Liver (tissue), 9 donors: ENCODE measurements around the gene SRC. TPM values are rescaled to one million over a fixed set of nuclear protein-coding genes. Genes with fewer than 3 reads are reported as not detected.

ENCODE experiments used
- DNase-seq: peaks from one replicate; pipeline ENCODE4 v3.0.0-alpha.2; 2017; ENCODE audit warnings: low spot score
- H3K27ac ChIP-seq, 2 donors: one replicate each; pipeline ENCODE4 v1.7.0; 2013; ENCODE audit warnings: inconsistent platforms in 2 of 2, low read length in 2 of 2, control low read depth in 1 of 2, low read depth in 1 of 2, mild to moderate bottlenecking in 1 of 2
- H3K27me3 ChIP-seq, 4 donors: one replicate each; pipeline versions ENCODE4 v1.6.1 to v1.7.0; 2013; ENCODE audit warnings: low read length in 3 of 4, inconsistent platforms in 1 of 4, mild to moderate bottlenecking in 1 of 4, moderate library complexity in 1 of 4; ENCODE audit not compliant: control insufficient read depth in 4 of 4, insufficient read depth in 4 of 4
- H3K36me3 ChIP-seq, 4 donors: one replicate each; pipeline versions ENCODE4 v1.6.1 to v1.7.0; 2013; ENCODE audit warnings: low read length in 3 of 4, mild to moderate bottlenecking in 3 of 4, low read depth in 1 of 4, moderate library complexity in 1 of 4; ENCODE audit not compliant: control insufficient read depth in 4 of 4, insufficient read depth in 3 of 4
- H3K4me1 ChIP-seq, 4 donors: one replicate each; pipeline versions ENCODE4 v1.6.1 to v1.7.0; 2013; ENCODE audit warnings: low read length in 3 of 4, mild to moderate bottlenecking in 3 of 4, moderate library complexity in 1 of 4; ENCODE audit not compliant: control insufficient read depth in 4 of 4, insufficient read depth in 4 of 4
- H3K4me3 ChIP-seq, 3 donors: one replicate each; pipeline versions ENCODE4 v1.6.1 to v1.7.0; 2013; ENCODE audit warnings: low read length in 3 of 3, control low read depth in 1 of 3, low read depth in 1 of 3, mild to moderate bottlenecking in 1 of 3
- H3K9ac ChIP-seq, 2 donors: one replicate each; pipeline ENCODE4 v1.7.0; 2013; ENCODE audit warnings: low read length in 2 of 2, mild to moderate bottlenecking in 2 of 2, moderate library complexity in 2 of 2, control low read depth in 1 of 2, low read depth in 1 of 2
- H3K9me3 ChIP-seq, 4 donors: one replicate each; pipeline versions ENCODE4 v1.6.1 to v1.7.0; 2013; ENCODE audit warnings: low read length in 3 of 4; ENCODE audit not compliant: control insufficient read depth in 4 of 4
- EGR1 ChIP-seq, 2 donors: IDR thresholded peaks; 2 replicates each; pipeline ENCODE4 v1.6.1; 2016 to 2018; ENCODE audit warnings: antibody characterized with exemption in 2 of 2, low read depth in 2 of 2
- FOXA1 ChIP-seq: IDR thresholded peaks from 2 replicates; pipeline ENCODE4 v1.6.1; 2016; ENCODE audit warnings: antibody characterized with exemption
- FOXA2 ChIP-seq: IDR thresholded peaks from 2 replicates; pipeline ENCODE4 v1.6.1; 2016; ENCODE audit warnings: antibody characterized with exemption
- GABPA ChIP-seq, 2 donors: IDR thresholded peaks in 1 of 2; conservative IDR thresholded peaks in 1 of 2; 2 replicates each; pipeline ENCODE4 v1.6.1; 2016; ENCODE audit warnings: antibody characterized with exemption in 2 of 2, mild to moderate bottlenecking in 1 of 2, moderate library complexity in 1 of 2
- HNF4A ChIP-seq, 2 donors: conservative IDR thresholded peaks; 2 replicates each; pipeline ENCODE4 v1.6.1; 2016; ENCODE audit warnings: antibody characterized with exemption in 2 of 2, mild to moderate bottlenecking in 2 of 2
- HNF4G ChIP-seq: IDR thresholded peaks from 2 replicates; pipeline ENCODE4 v1.6.1; 2016; ENCODE audit warnings: antibody characterized with exemption
- JUND ChIP-seq, 2 donors: IDR thresholded peaks; 2 replicates each; pipeline ENCODE4 v1.6.1; 2016; ENCODE audit warnings: antibody characterized with exemption in 2 of 2
- NR2F2 ChIP-seq: IDR thresholded peaks from 2 replicates; pipeline ENCODE4 v1.6.1; 2016; ENCODE audit warnings: antibody characterized with exemption
- RAD21 ChIP-seq, 2 donors: IDR thresholded peaks; 2 replicates each; pipeline ENCODE4 v1.6.1; 2016; ENCODE audit warnings: antibody characterized with exemption in 2 of 2, mild to moderate bottlenecking in 2 of 2
- RXRA ChIP-seq, 2 donors: IDR thresholded peaks; 2 replicates each; pipeline ENCODE4 v1.6.1; 2017 to 2018; ENCODE audit warnings: antibody characterized with exemption in 2 of 2, mild to moderate bottlenecking in 1 of 2
- SP1 ChIP-seq: IDR thresholded peaks from 2 replicates; pipeline ENCODE4 v1.6.1; 2018; ENCODE audit warnings: antibody characterized with exemption, mild to moderate bottlenecking
- TAF1 ChIP-seq: conservative IDR thresholded peaks from 2 replicates; pipeline ENCODE4 v1.6.1; 2016; ENCODE audit warnings: antibody characterized with exemption, mild to moderate bottlenecking
- YY1 ChIP-seq: IDR thresholded peaks from 2 replicates; pipeline ENCODE4 v1.6.1; 2016; ENCODE audit warnings: antibody characterized with exemption, mild to moderate bottlenecking
- WGBS: extraction: QIAGEN DNeasy Blood & Tissue Kit; methylation state at CpG from one replicate; pipeline ENCODE4 v1.1.7; 2013; 5-methylcytosine and 5-hydroxymethylcytosine counted together
- polyA plus RNA-seq, 2 donors: library from polyadenylated mRNA; stranded (reverse) in 1 of 2; unstranded in 1 of 2; fragments of 200-250 nt in 1 of 2; fragments of >200 nt in 1 of 2; fragmentation: Nextera tagmentation in 1 of 2; extraction: Ambion mirVana in 1 of 2; gene quantifications; one replicate each; pipeline versions ENCODE4 v1.2.1 to v1.2.3, GENCODE V29; 2013 to 2015
- total RNA-seq, 2 donors: library from RNA; depleted of rRNA; stranded (reverse); fragments of >200 nt; gene quantifications; one replicate each; pipeline ENCODE4 v1.2.3, GENCODE V29; 2014
- TF ChIP-seq, protein P1 (sequence below): IDR thresholded peaks from 2 replicates; pipeline ENCODE4 v1.6.1; 2016; ENCODE audit warnings: antibody characterized with exemption
- TF ChIP-seq, protein P2 (sequence below): fragments of 150-350 bp; IDR thresholded peaks from 2 replicates; pipeline ENCODE4 v1.5.1; 2017; ENCODE audit warnings: improper control_type of control experiment, low read depth, low read length; ENCODE audit not compliant: missing input control
- TF ChIP-seq, protein P3 (sequence below): IDR thresholded peaks from 2 replicates; pipeline ENCODE4 v1.6.1; 2016; ENCODE audit warnings: antibody characterized with exemption
- TF ChIP-seq, protein P4 (sequence below): IDR thresholded peaks from 2 replicates; pipeline ENCODE4 v1.6.1; 2016; ENCODE audit warnings: antibody characterized with exemption, mild to moderate bottlenecking
- TF ChIP-seq, protein P5 (sequence below): IDR thresholded peaks from 2 replicates; pipeline ENCODE4 v1.6.1; 2016; ENCODE audit warnings: antibody characterized with exemption
- donor health status: healthy.
- donor health status: healthy.
- donor health status: healthy.
- donor health status: healthy.
- donor health status: healthy.

SRC gene
- total and polyA plus RNA-seq, 4 donors: 3.3 to 21.2 (median 5.4) TPM

DNA sequence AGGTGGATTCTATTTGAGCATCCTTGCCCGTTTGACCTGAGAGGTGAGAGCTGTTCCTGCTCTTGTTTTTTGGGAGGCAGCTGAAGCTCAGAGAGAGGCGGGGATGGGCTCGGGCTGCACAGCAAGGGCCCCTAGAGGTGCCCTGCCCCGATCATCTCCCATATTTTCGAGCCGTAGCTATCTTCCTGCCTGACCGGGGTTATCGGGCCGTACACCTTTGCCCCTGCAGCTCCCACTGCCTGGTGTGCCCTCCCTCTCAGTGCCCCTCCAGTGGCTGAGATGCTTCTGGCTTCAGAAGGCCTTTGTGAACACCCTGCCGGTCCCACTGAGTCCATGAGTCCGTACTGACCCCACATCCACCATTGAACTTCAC, 6.7 kb downstream of the SRC start:
- WGBS: 92% methylated on average over 11 of the region's 11 CpGs
- Histone ChIP-seq H3K9ac (no peak overlapping the region), H3K4me1 (peaks cover 0 to 3% (median 1%) of the 10 kb centered on the region in 4 donors), H3K36me3 (no peaks in the 10 kb centered on the region), H3K27ac (no peak overlapping the region), H3K27me3 (no peaks in the 10 kb centered on the region), H3K9me3 (no peaks in the 10 kb centered on the region), H3K4me3 (no peak overlapping the region)
- TF ChIP-seq FOXA1: no peak
- no peak for TF ChIP-seq EGR1 (IDR thresholded peaks at IDR 0.05; ENCODE audit: low read depth in 2 of 2)
- TF ChIP-seq HNF4A (conservative IDR thresholded peaks at IDR 0.05): no peak
- no peak for TF ChIP-seq YY1
- TF ChIP-seq, protein P1, sequence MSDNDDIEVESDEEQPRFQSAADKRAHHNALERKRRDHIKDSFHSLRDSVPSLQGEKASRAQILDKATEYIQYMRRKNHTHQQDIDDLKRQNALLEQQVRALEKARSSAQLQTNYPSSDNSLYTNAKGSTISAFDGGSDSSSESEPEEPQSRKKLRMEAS: no peak
- no peak for TF ChIP-seq SP1
- TF ChIP-seq GABPA (IDR thresholded peaks at IDR 0.05 in 1 of 2, conservative IDR thresholded peaks at IDR 0.05 in 1 of 2): no peak
- no peak for TF ChIP-seq JUND (IDR thresholded peaks at IDR 0.05)
- TF ChIP-seq NR2F2: no peak
- TF ChIP-seq, protein P2, sequence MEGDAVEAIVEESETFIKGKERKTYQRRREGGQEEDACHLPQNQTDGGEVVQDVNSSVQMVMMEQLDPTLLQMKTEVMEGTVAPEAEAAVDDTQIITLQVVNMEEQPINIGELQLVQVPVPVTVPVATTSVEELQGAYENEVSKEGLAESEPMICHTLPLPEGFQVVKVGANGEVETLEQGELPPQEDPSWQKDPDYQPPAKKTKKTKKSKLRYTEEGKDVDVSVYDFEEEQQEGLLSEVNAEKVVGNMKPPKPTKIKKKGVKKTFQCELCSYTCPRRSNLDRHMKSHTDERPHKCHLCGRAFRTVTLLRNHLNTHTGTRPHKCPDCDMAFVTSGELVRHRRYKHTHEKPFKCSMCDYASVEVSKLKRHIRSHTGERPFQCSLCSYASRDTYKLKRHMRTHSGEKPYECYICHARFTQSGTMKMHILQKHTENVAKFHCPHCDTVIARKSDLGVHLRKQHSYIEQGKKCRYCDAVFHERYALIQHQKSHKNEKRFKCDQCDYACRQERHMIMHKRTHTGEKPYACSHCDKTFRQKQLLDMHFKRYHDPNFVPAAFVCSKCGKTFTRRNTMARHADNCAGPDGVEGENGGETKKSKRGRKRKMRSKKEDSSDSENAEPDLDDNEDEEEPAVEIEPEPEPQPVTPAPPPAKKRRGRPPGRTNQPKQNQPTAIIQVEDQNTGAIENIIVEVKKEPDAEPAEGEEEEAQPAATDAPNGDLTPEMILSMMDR: no peak
- no peak for DNase-seq

DNA sequence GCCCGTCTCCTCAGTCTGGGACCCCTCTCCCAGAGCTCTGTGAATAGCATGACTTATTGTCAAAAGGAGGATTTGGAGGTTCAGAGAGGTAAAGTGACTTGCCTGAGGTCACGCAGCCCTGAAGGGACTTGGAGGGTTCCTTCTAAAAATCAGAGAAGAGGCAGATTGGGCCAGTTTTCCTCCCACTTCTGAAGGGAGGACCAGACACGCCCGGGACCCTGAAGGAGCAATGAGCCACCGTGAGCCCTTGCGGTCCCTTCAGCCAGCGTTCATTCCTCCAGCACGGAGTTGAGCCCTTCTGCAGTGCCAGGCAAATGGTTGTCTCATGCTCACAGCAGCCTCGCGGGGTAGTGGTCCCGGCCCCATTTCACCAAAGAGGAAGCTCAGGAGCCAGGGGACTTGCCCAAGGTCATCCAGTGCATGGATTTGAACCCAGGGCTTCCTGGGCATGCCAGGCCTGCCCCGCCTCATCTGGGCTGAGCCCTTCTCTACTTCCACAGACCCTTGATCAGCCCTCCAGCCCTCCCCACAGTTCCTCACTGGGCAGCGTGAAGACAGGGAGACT, 7.4 kb downstream of the SRC start:
- Histone ChIP-seq H3K27ac (no peak overlapping the region), H3K4me3 (no peak overlapping the region), H3K4me1 (peaks cover 0 to 3% (median 1%) of the 10 kb centered on the region in 4 donors), H3K36me3 (no peaks in the 10 kb centered on the region), H3K27me3 (no peaks in the 10 kb centered on the region), H3K9ac (no peak overlapping the region), H3K9me3 (no peaks in the 10 kb centered on the region)
- 96% methylated on average over 13 of the region's 13 CpGs for WGBS
- TF ChIP-seq TAF1 (no peak), HNF4G (no peak), RXRA (IDR thresholded peaks at IDR 0.05) (no peak), HNF4A (conservative IDR thresholded peaks at IDR 0.05) (no peak), JUND (IDR thresholded peaks at IDR 0.05) (no peak), EGR1 (IDR thresholded peaks at IDR 0.05; ENCODE audit: low read depth in 2 of 2) (no peak), GABPA (IDR thresholded peaks at IDR 0.05 in 1 of 2, conservative IDR thresholded peaks at IDR 0.05 in 1 of 2) (no peak), FOXA1 (no peak), RAD21 (IDR thresholded peaks at IDR 0.05) (no peak), FOXA2 (no peak), YY1 (no peak), SP1 (no peak), NR2F2 (no peak)
- TF ChIP-seq, protein P2: no peak
- TF ChIP-seq, protein P3, sequence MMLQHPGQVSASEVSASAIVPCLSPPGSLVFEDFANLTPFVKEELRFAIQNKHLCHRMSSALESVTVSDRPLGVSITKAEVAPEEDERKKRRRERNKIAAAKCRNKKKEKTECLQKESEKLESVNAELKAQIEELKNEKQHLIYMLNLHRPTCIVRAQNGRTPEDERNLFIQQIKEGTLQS: no peak
- TF ChIP-seq, protein P1: no peak
- TF ChIP-seq, protein P4, sequence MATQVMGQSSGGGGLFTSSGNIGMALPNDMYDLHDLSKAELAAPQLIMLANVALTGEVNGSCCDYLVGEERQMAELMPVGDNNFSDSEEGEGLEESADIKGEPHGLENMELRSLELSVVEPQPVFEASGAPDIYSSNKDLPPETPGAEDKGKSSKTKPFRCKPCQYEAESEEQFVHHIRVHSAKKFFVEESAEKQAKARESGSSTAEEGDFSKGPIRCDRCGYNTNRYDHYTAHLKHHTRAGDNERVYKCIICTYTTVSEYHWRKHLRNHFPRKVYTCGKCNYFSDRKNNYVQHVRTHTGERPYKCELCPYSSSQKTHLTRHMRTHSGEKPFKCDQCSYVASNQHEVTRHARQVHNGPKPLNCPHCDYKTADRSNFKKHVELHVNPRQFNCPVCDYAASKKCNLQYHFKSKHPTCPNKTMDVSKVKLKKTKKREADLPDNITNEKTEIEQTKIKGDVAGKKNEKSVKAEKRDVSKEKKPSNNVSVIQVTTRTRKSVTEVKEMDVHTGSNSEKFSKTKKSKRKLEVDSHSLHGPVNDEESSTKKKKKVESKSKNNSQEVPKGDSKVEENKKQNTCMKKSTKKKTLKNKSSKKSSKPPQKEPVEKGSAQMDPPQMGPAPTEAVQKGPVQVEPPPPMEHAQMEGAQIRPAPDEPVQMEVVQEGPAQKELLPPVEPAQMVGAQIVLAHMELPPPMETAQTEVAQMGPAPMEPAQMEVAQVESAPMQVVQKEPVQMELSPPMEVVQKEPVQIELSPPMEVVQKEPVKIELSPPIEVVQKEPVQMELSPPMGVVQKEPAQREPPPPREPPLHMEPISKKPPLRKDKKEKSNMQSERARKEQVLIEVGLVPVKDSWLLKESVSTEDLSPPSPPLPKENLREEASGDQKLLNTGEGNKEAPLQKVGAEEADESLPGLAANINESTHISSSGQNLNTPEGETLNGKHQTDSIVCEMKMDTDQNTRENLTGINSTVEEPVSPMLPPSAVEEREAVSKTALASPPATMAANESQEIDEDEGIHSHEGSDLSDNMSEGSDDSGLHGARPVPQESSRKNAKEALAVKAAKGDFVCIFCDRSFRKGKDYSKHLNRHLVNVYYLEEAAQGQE: no peak
- TF ChIP-seq, protein P5, sequence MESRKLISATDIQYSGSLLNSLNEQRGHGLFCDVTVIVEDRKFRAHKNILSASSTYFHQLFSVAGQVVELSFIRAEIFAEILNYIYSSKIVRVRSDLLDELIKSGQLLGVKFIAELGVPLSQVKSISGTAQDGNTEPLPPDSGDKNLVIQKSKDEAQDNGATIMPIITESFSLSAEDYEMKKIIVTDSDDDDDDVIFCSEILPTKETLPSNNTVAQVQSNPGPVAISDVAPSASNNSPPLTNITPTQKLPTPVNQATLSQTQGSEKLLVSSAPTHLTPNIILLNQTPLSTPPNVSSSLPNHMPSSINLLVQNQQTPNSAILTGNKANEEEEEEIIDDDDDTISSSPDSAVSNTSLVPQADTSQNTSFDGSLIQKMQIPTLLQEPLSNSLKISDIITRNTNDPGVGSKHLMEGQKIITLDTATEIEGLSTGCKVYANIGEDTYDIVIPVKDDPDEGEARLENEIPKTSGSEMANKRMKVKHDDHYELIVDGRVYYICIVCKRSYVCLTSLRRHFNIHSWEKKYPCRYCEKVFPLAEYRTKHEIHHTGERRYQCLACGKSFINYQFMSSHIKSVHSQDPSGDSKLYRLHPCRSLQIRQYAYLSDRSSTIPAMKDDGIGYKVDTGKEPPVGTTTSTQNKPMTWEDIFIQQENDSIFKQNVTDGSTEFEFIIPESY: no peak
- DNase-seq: no peak
